Stimulated activated CD4-positive, alpha-beta T cell treated with anti-CD3 and anti-CD28 coated beads, Interleukin-12 subunit alpha, Interleukin-12 subunit beta, amount 100 ng/mL, for 24 hours (primary cell): Measurements from ENCODE around the gene IFNB1.

Experiments
- DNase-seq, 2 experiments: peaks; one replicate each; pipeline ENCODE4 v3.0.0-alpha.2; 2020; ENCODE audit warnings: low read depth in 2 of 2

The IFNB1 gene

DNA sequence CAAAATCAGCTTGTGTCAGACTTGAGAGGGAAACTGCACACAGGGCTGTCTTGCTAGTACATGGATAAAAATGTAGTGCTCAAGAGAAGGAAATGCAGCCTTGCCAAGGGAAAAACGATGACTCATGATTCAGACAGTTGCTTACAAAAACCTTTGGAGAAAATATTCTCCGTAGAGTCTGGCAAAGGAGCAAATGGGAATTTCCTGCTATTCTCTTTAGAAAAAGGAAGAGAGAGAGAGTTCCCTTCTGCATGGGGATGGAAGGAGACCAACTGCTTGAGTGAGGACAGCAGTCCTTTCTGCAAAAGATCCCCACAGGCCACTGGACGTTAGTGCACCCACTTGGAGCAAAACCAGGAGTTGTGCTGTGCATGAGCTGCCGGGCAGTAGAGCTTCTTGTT, 7.6 kb downstream of the IFNB1 start:
- DNase-seq, result no peak

DNA sequence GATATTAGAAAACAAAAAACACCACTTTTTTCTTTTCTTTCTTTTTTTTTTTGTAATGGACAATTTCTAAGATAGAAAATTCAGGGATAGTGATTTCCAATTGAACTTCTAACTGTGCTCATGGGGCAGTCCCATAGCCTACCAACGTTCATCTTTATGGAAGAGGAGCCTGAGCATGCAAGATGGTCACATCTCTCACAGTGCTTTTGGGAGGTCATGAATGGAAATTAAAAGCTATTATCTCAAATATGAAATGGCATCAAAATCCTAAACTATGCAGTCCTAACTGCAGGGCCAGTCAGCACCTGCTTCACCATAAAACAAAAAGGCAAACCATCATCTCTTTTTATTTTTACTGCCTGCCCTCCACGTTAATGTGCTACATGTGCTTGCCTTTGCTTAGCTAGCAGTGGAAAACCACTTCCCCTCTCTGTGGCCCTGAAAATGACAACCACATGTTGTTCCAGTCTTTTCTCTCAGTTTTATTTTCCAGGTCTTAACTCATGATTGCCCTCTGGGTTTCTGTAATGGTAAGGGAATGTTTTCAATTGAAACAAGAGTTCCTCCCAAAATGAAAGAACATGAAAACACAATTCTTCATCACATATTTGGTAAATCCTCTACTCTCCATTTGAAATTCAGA, 16.7 kb downstream of the IFNB1 start:
- DNase-seq, result no peak

DNA sequence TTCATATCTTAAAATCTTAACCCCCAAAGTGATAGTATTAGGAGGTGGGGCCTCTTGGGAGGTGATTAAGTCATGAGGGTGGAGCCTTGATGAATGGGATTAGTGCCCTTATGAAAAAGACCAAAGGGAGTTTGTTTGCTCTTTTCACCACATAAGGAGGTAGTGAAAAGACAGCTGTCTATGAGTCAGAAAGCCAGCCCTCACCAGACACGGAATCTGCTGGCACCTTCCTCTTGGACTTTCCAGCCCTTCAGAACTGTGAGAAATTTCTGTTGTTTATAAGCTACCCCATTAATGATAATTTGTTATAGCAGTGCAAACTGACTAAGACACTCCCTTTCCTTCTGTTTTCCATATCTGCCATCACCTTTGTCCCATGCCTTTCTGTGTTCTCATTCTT, 20.8 kb downstream of the IFNB1 start:
- DNase-seq, result no peak

DNA sequence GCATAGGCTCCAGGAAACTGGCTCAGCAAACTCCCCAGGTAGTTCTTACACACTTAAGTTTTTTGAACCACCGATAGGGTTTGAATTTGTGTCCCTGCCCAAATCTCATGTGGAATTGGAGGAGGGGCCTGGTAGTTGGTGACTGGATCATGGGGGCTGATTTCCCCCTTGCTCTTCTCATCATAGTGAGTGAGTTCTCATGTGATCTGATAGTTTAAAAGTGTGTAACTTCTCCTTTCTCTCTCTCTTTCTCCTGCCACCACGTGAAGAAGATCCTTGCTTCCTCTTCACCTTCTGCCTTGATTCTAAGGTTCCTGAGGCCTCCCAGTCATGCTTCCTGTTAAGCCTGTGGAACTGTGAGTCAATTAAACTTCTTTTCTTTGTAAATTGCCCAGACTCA, 23.9 kb downstream of the IFNB1 start:
- no peak for DNase-seq

DNA sequence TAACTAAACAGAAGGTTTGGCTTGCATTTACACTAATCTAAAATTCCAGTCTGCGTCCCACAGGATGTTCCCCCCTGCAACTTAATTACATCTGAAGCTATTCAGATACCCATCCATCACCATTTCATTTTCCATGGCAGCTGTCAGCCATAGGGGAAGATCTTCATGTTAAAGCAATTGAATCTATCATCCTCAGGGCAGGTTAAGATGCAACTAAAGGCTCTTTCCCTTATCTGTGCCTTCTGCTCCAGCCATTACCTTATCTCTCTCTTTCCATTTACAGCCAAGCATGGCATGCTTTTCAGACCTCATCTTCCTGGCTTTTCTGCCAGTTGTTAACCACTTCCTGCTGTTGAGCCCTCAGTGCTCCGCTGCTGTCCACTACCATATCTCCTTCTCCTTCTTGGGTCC, 30.5 kb downstream of the IFNB1 start:
- DNase-seq, result no peak

DNA sequence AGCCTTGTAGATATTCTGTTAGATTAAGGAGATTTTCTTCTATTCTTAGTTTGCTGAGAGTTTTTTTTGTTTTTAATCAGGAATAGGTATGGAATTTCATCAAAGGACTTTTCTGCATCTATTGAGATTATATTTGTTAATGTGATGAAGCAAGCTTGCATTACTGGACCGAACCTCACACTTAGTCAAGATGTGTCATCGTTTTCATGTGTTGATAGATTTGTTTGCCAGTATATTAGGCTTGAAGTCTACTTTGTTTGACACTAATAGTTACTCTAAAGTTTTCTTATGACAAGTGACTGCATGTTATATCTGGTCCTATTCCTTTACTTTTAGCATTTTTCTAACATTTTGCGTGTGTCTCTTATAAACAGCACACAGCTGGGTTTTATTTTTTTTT, 33.9 kb downstream of the IFNB1 start:
- DNase-seq, result no peak

DNA sequence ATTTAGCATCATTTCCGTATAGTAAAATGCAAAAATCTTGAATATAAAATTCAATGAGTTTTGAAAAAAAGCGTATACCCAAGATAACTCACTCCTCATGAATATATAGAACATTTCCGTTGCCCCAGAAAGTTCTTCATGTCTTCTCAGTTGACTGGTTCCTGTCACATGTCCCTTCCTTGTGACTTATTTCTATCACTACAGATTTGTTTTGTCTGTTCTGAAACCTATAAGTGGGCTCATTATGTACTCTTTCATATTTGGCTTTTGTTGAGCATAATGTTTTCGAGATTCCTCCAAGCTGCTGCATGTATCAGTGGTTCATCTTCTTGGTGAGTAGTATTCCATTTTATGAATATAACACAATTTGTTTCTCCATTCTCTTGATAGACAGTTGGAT, 35.3 kb downstream of the IFNB1 start:
- DNase-seq, result no peak

DNA sequence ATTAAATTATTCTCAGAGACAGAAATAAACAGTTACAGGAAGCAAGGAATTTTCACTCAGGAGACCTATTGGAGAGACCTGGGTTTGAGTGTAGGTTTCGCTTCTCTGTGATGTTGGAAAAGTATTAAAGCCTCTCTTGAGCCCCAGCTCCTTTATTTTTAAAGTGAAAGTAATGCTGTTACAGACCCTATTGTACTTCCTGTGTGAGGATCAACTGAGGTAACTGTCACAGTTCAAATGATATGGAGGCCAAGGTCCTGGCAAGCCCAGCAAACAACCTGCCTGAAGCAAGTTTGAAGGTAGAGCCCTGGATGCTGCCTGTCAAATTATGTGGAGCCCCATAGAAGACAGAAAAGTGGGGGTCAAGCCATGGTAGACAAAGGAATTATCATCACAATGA, 38.4 kb downstream of the IFNB1 start:
- DNase-seq, result no peak

DNA sequence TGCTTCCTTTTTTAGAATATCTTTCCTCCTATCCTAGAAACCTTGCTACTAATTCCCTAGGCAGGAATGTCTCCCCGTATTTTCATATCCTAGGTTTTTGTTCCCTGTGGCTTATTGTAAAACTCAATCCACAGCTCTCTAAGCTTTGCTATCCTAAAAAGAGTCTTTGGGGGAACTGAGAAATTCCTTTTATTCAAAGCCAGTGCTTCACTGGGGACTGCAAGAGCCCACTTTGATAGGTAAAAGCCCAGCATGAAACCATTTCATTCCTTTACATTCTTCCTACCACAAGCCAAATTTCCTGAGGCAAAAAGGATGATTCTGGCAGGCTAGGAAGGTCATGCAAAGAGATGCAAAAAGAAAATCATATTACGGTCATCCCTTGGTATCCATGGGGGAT, 40.5 kb downstream of the IFNB1 start:
- DNase-seq, result no peak

DNA sequence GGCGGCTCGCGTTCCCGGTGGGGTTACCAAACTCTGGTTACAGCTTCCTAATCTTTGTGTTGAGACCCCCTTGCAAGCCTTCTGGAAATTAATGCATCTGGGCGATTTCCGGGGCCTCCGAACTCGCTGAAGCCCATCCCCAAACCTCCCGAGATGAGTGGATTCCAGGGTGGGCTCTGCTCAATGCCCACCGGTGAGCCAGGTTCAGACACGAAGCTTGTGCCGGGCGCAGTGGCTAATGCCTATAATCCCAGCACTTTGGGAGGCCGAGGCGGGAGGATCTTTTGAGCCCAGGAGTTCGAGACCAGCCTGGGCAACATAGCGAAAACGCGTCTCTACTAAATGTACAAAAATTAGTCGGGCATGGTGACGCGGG, 45.9 kb downstream of the IFNB1 start:
- no peak for DNase-seq

DNA sequence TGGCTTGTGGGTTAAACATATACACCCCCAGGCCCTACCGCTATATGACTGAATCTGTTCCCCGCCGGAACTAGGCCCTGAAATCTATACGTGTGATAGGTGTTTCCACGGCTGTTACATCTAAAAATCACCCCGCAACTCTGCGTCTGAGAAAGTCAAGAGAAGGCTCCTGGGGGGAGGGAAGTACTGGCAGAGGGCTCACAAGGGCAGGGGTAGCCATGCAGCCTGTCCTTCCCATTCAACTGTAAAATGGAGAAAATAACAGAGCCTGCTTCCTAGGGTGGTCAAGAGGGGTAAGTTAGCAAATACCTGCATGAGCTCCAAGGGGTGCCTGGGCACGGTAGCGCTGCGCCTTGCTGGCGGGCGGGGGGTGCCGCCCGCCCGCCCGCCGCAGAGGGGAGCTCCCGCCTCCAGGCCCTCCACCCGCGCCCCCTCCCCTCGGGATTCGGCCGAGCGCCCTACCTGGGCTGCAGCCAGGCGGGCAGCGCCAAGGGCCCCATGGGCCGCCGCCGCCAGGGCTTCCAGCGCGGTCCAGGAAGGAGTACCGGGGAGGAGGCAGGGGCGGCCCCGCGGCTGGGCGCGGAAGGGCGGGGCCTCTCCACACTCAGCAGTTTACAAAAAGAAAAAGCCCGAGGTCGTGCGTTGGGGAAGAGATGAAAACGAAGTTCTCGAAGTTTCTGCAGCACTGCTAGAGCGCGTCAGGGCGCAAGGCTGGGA, 46.5 kb downstream of the IFNB1 start, which contains the start of gene HACD4:
HACD4 (minus strand) TSS at position 550 of the 717 bp plus-strand sequence; CDS start at position 500, 50 bp downstream.
- peak; percentile 30 to 38 for DNase-seq

DNA sequence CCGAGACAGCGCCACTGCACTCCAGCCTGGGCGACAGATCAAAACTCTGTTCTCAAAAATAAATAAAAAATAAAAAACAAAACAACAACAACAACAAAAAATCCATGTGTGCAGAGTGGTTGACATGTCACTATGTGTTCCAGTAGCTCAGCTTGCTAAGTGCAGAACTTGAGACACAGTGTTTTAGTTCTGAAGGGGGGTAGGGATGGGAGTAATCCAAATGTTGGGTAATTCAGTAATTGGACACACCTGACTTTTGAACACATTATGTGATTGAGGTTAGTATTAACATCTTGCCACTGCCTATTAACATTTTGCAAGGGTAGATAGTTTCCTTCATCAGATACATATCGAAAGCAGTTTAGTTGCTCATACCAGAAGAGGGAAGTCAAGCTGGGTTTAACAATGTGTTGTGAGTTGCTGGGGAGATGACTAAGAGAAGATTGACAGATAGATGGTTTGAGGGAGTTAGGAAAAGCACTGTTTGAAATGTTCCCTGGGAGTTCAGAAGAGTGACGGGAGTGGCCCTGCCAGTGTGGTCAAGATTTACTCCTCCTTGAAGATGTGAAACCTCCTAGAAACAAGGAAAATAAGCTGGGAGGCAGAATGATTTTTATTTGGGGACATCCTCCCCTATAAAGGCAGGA, 47.2 kb downstream of the IFNB1 start:
- DNase-seq, result no peak

DNA sequence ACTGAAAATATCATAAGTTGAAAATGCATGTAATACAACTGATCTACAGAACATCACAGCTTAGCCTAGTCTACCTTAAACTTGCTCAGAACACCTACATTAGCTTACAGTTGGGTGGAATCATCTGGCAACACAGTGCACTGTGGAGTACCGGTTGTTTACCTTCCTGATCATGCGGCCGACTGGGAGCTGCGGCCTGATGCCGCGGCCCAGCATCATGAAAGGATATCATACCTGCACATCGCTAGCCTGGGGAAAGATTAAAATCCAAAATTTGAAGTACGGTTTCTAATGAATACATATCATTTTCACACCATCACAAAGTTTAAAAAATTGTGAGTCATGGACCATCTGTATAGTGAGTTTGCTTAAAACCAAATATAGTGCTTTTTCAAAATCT, 48.1 kb downstream of the IFNB1 start:
- no peak for DNase-seq

DNA sequence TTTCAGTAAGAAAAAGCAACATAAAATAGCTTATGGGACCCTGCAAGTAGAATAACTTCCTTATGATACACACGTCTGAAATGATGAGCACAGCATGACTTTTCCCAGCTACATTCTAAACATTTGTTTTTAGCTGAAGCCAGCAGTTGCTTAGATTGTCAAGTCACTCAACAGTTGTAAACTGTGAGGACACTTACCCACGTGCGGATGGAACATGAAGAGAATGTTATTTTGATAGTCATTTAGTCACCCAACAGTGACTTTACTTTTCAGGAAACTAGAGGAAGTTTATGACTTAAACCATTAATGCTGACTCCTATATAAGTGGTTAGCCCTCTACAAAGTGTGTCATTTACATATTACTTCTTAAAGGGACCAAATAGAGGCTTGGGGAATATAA, 49.3 kb downstream of the IFNB1 start:
- no peak for DNase-seq

DNA sequence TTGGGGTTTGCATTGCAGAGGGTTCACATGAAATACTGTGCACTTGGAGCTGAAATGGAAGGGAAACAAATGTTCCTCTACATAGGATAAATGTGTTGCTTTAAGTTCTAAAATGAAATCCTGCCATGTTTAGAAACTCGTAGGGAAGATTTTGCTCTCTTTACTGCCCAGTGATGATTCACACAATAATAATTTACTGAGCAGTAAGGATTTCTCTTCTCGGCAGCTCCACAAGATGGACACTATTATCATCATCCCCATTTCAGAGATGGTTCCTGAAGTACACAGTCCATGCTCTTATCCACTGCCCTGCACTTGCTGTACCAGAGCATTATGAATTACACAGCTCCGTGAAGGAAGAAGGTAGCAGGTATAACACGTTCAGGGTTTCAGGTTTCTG, 50.4 kb downstream of the IFNB1 start:
- DNase-seq, result no peak
